Measurements from ENCODE around the gene MYO15A.

MYO15A gene

DNA sequence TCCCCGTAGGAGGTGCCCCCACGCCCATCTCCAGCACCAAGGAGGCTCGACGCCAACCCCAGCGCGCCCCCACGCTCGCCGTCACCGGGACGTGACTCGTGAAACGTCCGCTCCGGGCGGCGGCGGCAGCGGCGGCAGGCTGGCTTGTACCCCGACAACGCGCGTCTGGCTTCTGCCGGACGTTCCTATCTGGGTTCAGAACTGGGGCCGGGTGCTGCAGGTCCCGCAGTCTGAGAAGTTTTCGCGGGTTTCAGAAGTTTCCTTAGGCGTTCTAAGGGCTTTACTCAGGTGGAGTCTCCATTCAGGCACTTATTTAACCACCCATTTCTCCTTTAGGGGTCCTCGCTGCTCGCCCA, 74.4 kb downstream of the MYO15A start (continued):
- TF ChIP-seq ZNF626 (tag by site-specific recombination; IDR thresholded peaks at IDR 0.05): no peak
- TF ChIP-seq, protein P1, sequence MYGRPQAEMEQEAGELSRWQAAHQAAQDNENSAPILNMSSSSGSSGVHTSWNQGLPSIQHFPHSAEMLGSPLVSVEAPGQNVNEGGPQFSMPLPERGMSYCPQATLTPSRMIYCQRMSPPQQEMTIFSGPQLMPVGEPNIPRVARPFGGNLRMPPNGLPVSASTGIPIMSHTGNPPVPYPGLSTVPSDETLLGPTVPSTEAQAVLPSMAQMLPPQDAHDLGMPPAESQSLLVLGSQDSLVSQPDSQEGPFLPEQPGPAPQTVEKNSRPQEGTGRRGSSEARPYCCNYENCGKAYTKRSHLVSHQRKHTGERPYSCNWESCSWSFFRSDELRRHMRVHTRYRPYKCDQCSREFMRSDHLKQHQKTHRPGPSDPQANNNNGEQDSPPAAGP (tag by site-specific recombination; IDR thresholded peaks at IDR 0.05): no peak
- TF ChIP-seq, protein P2, sequence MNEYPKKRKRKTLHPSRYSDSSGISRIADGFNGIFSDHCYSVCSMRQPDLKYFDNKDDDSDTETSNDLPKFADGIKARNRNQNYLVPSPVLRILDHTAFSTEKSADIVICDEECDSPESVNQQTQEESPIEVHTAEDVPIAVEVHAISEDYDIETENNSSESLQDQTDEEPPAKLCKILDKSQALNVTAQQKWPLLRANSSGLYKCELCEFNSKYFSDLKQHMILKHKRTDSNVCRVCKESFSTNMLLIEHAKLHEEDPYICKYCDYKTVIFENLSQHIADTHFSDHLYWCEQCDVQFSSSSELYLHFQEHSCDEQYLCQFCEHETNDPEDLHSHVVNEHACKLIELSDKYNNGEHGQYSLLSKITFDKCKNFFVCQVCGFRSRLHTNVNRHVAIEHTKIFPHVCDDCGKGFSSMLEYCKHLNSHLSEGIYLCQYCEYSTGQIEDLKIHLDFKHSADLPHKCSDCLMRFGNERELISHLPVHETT (tag by site-specific recombination; IDR thresholded peaks at IDR 0.05): no peak; the same call in 1 of the 2 replicates
- TF ChIP-seq BCL11B (tag by site-specific recombination; IDR thresholded peaks at IDR 0.05; ENCODE audit: low read depth): no peak
- TF ChIP-seq ZNF394 (tag by site-specific recombination; IDR thresholded peaks at IDR 0.05; ENCODE audit: borderline replicate concordance): no peak
- TF ChIP-seq, protein P3, sequence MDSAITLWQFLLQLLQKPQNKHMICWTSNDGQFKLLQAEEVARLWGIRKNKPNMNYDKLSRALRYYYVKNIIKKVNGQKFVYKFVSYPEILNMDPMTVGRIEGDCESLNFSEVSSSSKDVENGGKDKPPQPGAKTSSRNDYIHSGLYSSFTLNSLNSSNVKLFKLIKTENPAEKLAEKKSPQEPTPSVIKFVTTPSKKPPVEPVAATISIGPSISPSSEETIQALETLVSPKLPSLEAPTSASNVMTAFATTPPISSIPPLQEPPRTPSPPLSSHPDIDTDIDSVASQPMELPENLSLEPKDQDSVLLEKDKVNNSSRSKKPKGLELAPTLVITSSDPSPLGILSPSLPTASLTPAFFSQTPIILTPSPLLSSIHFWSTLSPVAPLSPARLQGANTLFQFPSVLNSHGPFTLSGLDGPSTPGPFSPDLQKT (IDR thresholded peaks at IDR 0.05; ENCODE audit: borderline replicate concordance, low read depth, low read length): no peak
- no peak for TF ChIP-seq ZNF292 (tag by site-specific recombination; IDR thresholded peaks at IDR 0.05; ENCODE audit: borderline replicate concordance, low read depth)
- no peak for TF ChIP-seq ZSCAN23 (tag by site-specific recombination; IDR thresholded peaks at IDR 0.05)
- no peak for TF ChIP-seq ZNF76 (tag by site-specific recombination; IDR thresholded peaks at IDR 0.05; ENCODE audit: borderline replicate concordance, low read depth)
- 0 out of 2 replicates have a peak, but pooled peaks have one; percentile 3 for TF ChIP-seq KLF8 (tag by site-specific recombination; IDR thresholded peaks at IDR 0.05)
- no peak for TF ChIP-seq ZNF169 (tag by site-specific recombination; IDR thresholded peaks at IDR 0.05)
- TF ChIP-seq ZNF629 (tag by site-specific recombination; IDR thresholded peaks at IDR 0.05): peak; percentile 67; the same call in 1 of the 2 replicates
- TF ChIP-seq KLF10 (tag by site-specific recombination; IDR thresholded peaks at IDR 0.05): peak; percentile 68; the same call in 1 of the 2 replicates
- no peak for TF ChIP-seq SP2 (tag by site-specific recombination; IDR thresholded peaks at IDR 0.05)
- TF ChIP-seq, protein P4, sequence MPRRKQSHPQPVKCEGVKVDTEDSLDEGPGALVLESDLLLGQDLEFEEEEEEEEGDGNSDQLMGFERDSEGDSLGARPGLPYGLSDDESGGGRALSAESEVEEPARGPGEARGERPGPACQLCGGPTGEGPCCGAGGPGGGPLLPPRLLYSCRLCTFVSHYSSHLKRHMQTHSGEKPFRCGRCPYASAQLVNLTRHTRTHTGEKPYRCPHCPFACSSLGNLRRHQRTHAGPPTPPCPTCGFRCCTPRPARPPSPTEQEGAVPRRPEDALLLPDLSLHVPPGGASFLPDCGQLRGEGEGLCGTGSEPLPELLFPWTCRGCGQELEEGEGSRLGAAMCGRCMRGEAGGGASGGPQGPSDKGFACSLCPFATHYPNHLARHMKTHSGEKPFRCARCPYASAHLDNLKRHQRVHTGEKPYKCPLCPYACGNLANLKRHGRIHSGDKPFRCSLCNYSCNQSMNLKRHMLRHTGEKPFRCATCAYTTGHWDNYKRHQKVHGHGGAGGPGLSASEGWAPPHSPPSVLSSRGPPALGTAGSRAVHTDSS (tag by site-specific recombination; IDR thresholded peaks at IDR 0.05): no peak
- 0 out of 2 replicates have a peak, but pooled peaks have one; percentile 46 for TF ChIP-seq IKZF3 (tag by site-specific recombination; IDR thresholded peaks at IDR 0.05)
- TF ChIP-seq ZNF2 (tag by site-specific recombination; IDR thresholded peaks at IDR 0.05): no peak; the same call in 1 of the 2 replicates
- TF ChIP-seq ZBTB7A (tag by site-specific recombination; IDR thresholded peaks at IDR 0.05; ENCODE audit: low read depth): 0 out of 2 replicates have a peak, but pooled peaks have one; percentile 67
- no peak for TF ChIP-seq ZFP3 (tag by site-specific recombination; IDR thresholded peaks at IDR 0.05; ENCODE audit: low read depth)

DNA sequence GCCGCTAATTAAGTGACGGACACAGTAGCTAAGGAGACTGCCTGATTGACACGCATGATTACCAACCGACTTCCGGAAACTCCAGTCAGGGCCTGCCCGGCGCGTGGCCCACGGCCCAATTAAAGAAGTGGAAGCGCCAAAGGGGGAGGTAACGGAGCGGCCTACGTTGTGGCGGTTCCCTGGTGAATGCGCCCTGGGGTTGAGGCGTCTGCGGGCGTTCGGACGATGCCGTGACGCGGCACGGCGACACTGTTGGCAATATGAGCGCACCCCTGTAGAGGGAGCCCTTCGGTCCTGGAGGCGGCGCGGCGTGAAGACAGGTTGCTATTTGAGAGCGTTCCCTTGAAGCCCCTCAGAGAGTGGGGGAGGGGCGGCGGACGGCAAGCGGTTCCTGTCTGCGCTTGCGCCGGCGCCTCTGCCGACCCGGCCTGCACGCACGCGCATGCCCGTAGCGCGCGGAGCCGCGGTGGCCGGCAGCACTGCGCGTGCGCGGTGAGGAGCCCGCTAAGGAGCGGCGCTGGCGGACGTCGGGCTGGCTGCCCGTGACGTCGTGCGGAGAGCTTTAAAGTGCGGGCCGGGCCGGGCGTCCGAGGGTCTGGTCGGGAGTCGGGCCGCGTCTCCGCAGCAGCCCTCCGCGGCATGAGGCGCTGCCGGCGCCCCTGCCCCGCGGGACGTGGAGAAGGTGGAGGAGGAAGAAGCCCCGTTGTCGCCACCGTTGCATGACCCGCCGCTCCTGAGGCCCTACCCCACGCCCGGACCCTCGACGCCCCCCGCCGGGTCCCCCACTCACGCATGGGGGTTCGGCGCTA, 75.0 kb downstream of the MYO15A start, which contains the start of gene ALKBH5:
Gene ALKBH5 (plus strand): TSS at position 495 of the 809 bp plus-strand sequence. CDS start 416 bp downstream, outside the sequence.
- ChIA-PET CTCF (interaction anchor here (0.7 to 3.4 kb wide), 7 partner anchors 12 to 70 kb away, joined by 3 to 20 read pairs (median 3); no protein-coding TSS in a partner anchor), POLR2A (interaction anchor here (0.6 to 3.3 kb wide), 21 partner anchors 9 to 211 kb away, joined by 3 to 24 read pairs (median 5); partner anchors contain the start of genes DRC3 and TOM1L2)
- Histone ChIP-seq H3K4me1 (ENCODE audit: control insufficient read depth, insufficient read depth, low read length) (peaks cover 31% of the 10 kb centered on the region), H3K36me3 (ENCODE audit: control insufficient read depth in 2 of 2, insufficient read depth in 1 of 2, low read length in 2 of 2) (peaks cover 11 to 38% of the 10 kb centered on the region in 2 experiments; a peak in 2 of 3 replicates), H3K4me3 (ENCODE audit: low read depth, low read length) (peak within 1 kb of the TSS; percentile 59), H3K27ac (ENCODE audit: extremely low read depth, low read depth, low read length) (peak within 1 kb of the TSS; percentile 94), H3K9me3 (ENCODE audit: control insufficient read depth, insufficient read depth, low read depth, low read length) (no peaks in the 10 kb centered on the region)
- TF ChIP-seq, protein P5, sequence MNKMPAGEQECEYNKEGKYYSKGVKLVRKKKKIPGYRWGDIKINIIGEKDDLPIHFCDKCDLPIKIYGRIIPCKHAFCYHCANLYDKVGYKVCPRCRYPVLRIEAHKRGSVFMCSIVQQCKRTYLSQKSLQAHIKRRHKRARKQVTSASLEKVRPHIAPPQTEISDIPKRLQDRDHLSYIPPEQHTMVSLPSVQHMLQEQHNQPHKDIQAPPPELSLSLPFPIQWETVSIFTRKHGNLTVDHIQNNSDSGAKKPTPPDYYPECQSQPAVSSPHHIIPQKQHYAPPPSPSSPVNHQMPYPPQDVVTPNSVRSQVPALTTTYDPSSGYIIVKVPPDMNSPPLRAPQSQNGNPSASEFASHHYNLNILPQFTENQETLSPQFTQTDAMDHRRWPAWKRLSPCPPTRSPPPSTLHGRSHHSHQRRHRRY (tag by site-specific recombination; IDR thresholded peaks at IDR 0.05): no peak
- TF ChIP-seq, protein P6, sequence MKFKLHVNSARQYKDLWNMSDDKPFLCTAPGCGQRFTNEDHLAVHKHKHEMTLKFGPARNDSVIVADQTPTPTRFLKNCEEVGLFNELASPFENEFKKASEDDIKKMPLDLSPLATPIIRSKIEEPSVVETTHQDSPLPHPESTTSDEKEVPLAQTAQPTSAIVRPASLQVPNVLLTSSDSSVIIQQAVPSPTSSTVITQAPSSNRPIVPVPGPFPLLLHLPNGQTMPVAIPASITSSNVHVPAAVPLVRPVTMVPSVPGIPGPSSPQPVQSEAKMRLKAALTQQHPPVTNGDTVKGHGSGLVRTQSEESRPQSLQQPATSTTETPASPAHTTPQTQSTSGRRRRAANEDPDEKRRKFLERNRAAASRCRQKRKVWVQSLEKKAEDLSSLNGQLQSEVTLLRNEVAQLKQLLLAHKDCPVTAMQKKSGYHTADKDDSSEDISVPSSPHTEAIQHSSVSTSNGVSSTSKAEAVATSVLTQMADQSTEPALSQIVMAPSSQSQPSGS (tag by site-specific recombination; IDR thresholded peaks at IDR 0.05; ENCODE audit: low read depth): 0 out of 2 replicates have a peak, but pooled peaks have one; percentile 3
- TF ChIP-seq ZFHX2 (tag by site-specific recombination; conservative IDR thresholded peaks at IDR 0.05) (no peak; the same call in 1 of the 2 replicates), ZNF623 (tag by site-specific recombination; IDR thresholded peaks at IDR 0.05) (no peak), ZNF596 (tag by site-specific recombination; IDR thresholded peaks at IDR 0.05) (no peak)
- TF ChIP-seq, protein P7, sequence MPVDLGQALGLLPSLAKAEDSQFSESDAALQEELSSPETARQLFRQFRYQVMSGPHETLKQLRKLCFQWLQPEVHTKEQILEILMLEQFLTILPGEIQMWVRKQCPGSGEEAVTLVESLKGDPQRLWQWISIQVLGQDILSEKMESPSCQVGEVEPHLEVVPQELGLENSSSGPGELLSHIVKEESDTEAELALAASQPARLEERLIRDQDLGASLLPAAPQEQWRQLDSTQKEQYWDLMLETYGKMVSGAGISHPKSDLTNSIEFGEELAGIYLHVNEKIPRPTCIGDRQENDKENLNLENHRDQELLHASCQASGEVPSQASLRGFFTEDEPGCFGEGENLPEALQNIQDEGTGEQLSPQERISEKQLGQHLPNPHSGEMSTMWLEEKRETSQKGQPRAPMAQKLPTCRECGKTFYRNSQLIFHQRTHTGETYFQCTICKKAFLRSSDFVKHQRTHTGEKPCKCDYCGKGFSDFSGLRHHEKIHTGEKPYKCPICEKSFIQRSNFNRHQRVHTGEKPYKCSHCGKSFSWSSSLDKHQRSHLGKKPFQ (tag by site-specific recombination; IDR thresholded peaks at IDR 0.05): no peak

Data from HEK293 (cell line).